Neuronal stem cell (in vitro differentiated cells): Measurements from ENCODE around the gene XRCC5.

Experiments
- DNase-seq: peaks from one replicate; pipeline ENCODE4 v3.0.0-alpha.2; 2013; ENCODE audit warnings: low spot score
- H2AFZ ChIP-seq: one replicate; pipeline ENCODE4 v1.6.1; 2013; ENCODE audit warnings: mild to moderate bottlenecking, low read length, inconsistent platforms
- H2AK5ac ChIP-seq: 2 replicates; pipeline ENCODE4 v1.6.1; 2013; ENCODE audit warnings: low read depth, mild to moderate bottlenecking, inconsistent platforms, low read length, moderate library complexity, mixed read lengths
- H2BK120ac ChIP-seq: 2 replicates; pipeline ENCODE4 v1.6.1; 2013; ENCODE audit warnings: low read depth, mild to moderate bottlenecking, inconsistent platforms, low read length, moderate library complexity, mixed read lengths
- H2BK12ac ChIP-seq: one replicate; pipeline ENCODE4 v1.6.1; 2013; ENCODE audit warnings: low read length, inconsistent platforms
- H2BK15ac ChIP-seq: 2 replicates; pipeline ENCODE4 v1.6.1; 2013; ENCODE audit warnings: mild to moderate bottlenecking, low read length, inconsistent platforms, mixed read lengths
- H2BK5ac ChIP-seq: one replicate; pipeline ENCODE4 v1.6.1; 2013; ENCODE audit warnings: inconsistent platforms, mild to moderate bottlenecking, low read length, moderate library complexity
- H3K14ac ChIP-seq: one replicate; pipeline ENCODE4 v1.6.1; 2013; ENCODE audit warnings: low read length, inconsistent platforms
- H3K18ac ChIP-seq: 2 replicates; pipeline ENCODE4 v1.6.1; 2013; ENCODE audit warnings: low read length, inconsistent platforms
- H3K23ac ChIP-seq: 2 replicates; pipeline ENCODE4 v1.6.1; 2013; ENCODE audit warnings: low read depth, mild to moderate bottlenecking, mixed read lengths, low read length, inconsistent platforms; ENCODE audit not compliant: poor library complexity
- H3K27ac ChIP-seq: replicated peaks from 3 replicates; pipeline ENCODE4 v1.5.1; 2013; ENCODE audit warnings: low read length, inconsistent platforms
- H3K27me3 ChIP-seq, 3 experiments: 2 replicates each; pipeline ENCODE4 v1.6.1; 2013; ENCODE audit warnings: low read length in 3 of 3, mild to moderate bottlenecking in 2 of 3, inconsistent platforms in 1 of 3, low read depth in 1 of 3, mixed read lengths in 1 of 3, moderate library complexity in 1 of 3; ENCODE audit not compliant: control insufficient read depth in 3 of 3, insufficient read depth in 3 of 3
- H3K36me3 ChIP-seq, 2 donors: replicated peaks in 1 of 2; 2 replicates each; pipeline ENCODE4 v1.6.1; 2013; ENCODE audit warnings: low read length in 2 of 2; ENCODE audit not compliant: control insufficient read depth in 2 of 2, insufficient read depth in 2 of 2
- H3K4ac ChIP-seq: 2 replicates; pipeline ENCODE4 v1.6.1; 2013; ENCODE audit warnings: inconsistent platforms, mild to moderate bottlenecking, low read length, moderate library complexity
- H3K4me1 ChIP-seq, 2 donors: 1 replicate in 1 of 2; 2 replicates in 1 of 2; pipeline ENCODE4 v1.6.1; 2013; ENCODE audit warnings: low read length in 2 of 2, low read depth in 1 of 2; ENCODE audit not compliant: control insufficient read depth in 2 of 2, insufficient read depth in 1 of 2
- H3K4me2 ChIP-seq: one replicate; pipeline ENCODE4 v1.6.1; 2013; ENCODE audit warnings: mild to moderate bottlenecking, low read length, inconsistent platforms; ENCODE audit not compliant: insufficient read depth, poor library complexity, severe bottlenecking
- H3K4me3 ChIP-seq, 2 donors: 2 replicates each; pipeline ENCODE4 v1.5.1; 2013; ENCODE audit warnings: low read length in 2 of 2, mild to moderate bottlenecking in 2 of 2, inconsistent platforms in 1 of 2, moderate library complexity in 1 of 2
- H3K79me1 ChIP-seq: one replicate; pipeline ENCODE4 v1.6.1; 2013; ENCODE audit warnings: low read depth, mild to moderate bottlenecking, inconsistent platforms, low read length, moderate library complexity
- H3K9ac ChIP-seq: one replicate; pipeline ENCODE4 v1.6.1; 2013; ENCODE audit warnings: mild to moderate bottlenecking, low read depth, low read length, inconsistent platforms; ENCODE audit not compliant: poor library complexity
- H3K9me3 ChIP-seq, 2 donors: replicated peaks in 1 of 2; 2 replicates each; pipeline versions ENCODE3 to v1.6.1; 2013; ENCODE audit warnings: low read length in 2 of 2, mild to moderate bottlenecking in 2 of 2, inconsistent platforms in 1 of 2, low read depth in 1 of 2, mixed read lengths in 1 of 2, moderate library complexity in 1 of 2; ENCODE audit not compliant: control insufficient read depth in 2 of 2, insufficient read depth in 1 of 2
- H4K8ac ChIP-seq: one replicate; pipeline ENCODE4 v1.6.1; 2013; ENCODE audit warnings: low read depth, mild to moderate bottlenecking, inconsistent platforms, low read length, moderate library complexity
- H4K91ac ChIP-seq: one replicate; pipeline ENCODE4 v1.6.1; 2013; ENCODE audit warnings: low read length, low read depth, mild to moderate bottlenecking, inconsistent platforms; ENCODE audit not compliant: poor library complexity
- WGBS, 2 donors: extraction: QIAGEN DNeasy Blood & Tissue Kit; methylation state at CpG; one replicate each; pipeline ENCODE4 v1.1.7; 2013; ENCODE audit warnings: missing lambda C conversion rate in 2 of 2, mixed read lengths in 1 of 2; ENCODE audit not compliant: insufficient read length in 2 of 2, insufficient replicate concordance in 1 of 2; ENCODE audit errors: extremely low coverage in 2 of 2; 5-methylcytosine and 5-hydroxymethylcytosine counted together

Gene XRCC5

DNA sequence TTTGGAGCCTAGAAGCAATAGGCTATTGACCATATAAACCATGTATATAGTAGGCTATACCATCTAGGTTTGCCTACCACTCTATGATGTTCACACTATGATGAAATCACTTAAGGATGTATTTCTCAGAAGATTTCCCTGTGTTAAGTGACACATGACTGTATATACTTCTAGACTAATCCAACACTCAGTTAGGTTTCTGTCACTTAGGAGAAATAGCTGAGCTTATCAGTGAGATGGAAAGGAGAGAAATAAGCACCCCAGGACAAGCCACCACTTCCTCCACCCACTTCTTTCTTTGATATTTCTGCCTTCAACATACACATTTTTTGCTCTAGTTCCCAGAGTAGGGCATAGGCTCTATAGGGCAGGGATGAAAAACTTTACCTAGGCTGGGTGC, 35.4 kb upstream of the XRCC5 start:
- no peak overlapping the region for H4K91ac ChIP-seq

DNA sequence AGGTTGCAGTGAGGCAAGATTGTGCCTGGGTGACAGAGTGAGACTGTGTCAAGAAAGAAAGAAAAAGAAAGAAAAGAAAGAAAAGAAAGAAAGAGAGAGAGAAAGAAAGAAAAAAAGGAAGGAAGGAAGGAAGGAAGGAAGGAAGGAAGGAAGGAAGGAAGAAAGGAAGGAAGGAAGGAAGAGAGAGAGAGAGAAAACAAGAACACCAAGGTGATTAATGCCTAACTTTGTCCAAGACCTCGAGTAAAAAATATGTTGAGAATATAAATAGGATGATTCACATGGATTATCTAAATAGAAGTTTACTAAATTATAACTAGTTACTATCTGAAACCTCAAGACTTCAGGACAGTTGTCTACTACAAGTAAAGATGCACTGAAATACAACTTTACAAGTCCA, 34.8 kb upstream of the XRCC5 start:
- H3K27ac ChIP-seq = no peak overlapping the region
- H2BK5ac ChIP-seq = no peak overlapping the region
- no CpG with 5 or more reads among the region's 1 CpG for WGBS, 2 donors
- no peak for DNase-seq
- H2BK15ac ChIP-seq = no peak overlapping the region
- no peak overlapping the region for H2AK5ac ChIP-seq
- no peak overlapping the region for H2AFZ ChIP-seq
- H3K79me1 ChIP-seq = no peaks in the 10 kb centered on the region
- H4K91ac ChIP-seq = no peak overlapping the region
- no peak overlapping the region for H2BK120ac ChIP-seq
- H3K14ac ChIP-seq = no peak overlapping the region
- H3K9me3 ChIP-seq = no peaks in the 10 kb centered on the region
- H4K8ac ChIP-seq = no peak overlapping the region
- H3K4me3 ChIP-seq = no peak overlapping the region
- no peak overlapping the region for H3K9ac ChIP-seq
- H3K4ac ChIP-seq = no peak overlapping the region
- H3K27me3 ChIP-seq = no peaks in the 10 kb centered on the region
- no peak overlapping the region for H3K23ac ChIP-seq
- H3K18ac ChIP-seq = no peak overlapping the region
- no peak overlapping the region for H3K4me2 ChIP-seq
- no peak overlapping the region for H2BK12ac ChIP-seq
- peaks cover 0 to 24% of the 10 kb centered on the region in 2 donors for H3K36me3 ChIP-seq
- no peaks in the 10 kb centered on the region for H3K4me1 ChIP-seq

More for the DNA sequence above, 35.4 kb upstream of the XRCC5 start:
- no peak overlapping the region for H2BK5ac ChIP-seq
- H3K14ac ChIP-seq = no peak overlapping the region
- H3K9me3 ChIP-seq = no peaks in the 10 kb centered on the region
- H3K23ac ChIP-seq = no peak overlapping the region
- no peak for DNase-seq
- no peak overlapping the region for H4K8ac ChIP-seq
- no peak overlapping the region for H3K9ac ChIP-seq
- no peaks in the 10 kb centered on the region for H3K4me1 ChIP-seq
- no peak overlapping the region for H2BK120ac ChIP-seq
- H3K36me3 ChIP-seq = peaks cover 0 to 24% of the 10 kb centered on the region in 2 donors
- no peak overlapping the region for H2BK15ac ChIP-seq
- H3K18ac ChIP-seq = no peak overlapping the region
- no peaks in the 10 kb centered on the region for H3K27me3 ChIP-seq
- H3K79me1 ChIP-seq = no peaks in the 10 kb centered on the region
- no peak overlapping the region for H3K4me3 ChIP-seq
- no peak overlapping the region for H3K4me2 ChIP-seq
- H3K27ac ChIP-seq = no peak overlapping the region
- H2AK5ac ChIP-seq = no peak overlapping the region
- no peak overlapping the region for H2AFZ ChIP-seq
- no peak overlapping the region for H2BK12ac ChIP-seq
- H3K4ac ChIP-seq = no peak overlapping the region

DNA sequence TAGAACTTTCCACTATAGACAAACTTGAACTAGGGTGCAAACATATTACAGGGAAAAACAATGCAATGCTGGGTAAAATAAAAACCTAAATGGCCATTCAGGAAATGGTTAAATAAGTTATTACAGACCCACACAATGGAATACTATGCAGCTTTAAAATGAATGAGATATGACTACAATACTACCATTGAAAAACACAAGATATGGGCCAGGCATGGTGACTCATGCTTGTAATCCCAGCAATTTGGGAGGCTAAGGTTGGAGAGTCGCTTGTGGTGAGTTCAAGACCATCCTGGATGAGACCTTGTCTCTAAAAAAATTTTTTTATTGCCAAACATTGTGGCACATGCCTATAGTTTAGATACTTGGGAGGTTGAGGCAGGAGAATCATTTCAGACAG, 34.4 kb upstream of the XRCC5 start:
- Histone ChIP-seq H3K4me3 (no peak overlapping the region), H2BK15ac (no peak overlapping the region), H2BK5ac (no peak overlapping the region), H3K27ac (no peak overlapping the region), H2BK12ac (no peak overlapping the region), H3K4ac (no peak overlapping the region), H2AFZ (no peak overlapping the region), H4K91ac (no peak overlapping the region), H3K18ac (no peak overlapping the region), H3K14ac (no peak overlapping the region), H3K23ac (no peak overlapping the region), H2BK120ac (no peak overlapping the region), H4K8ac (no peak overlapping the region), H3K27me3 (no peaks in the 10 kb centered on the region), H3K4me1 (no peaks in the 10 kb centered on the region), H3K4me2 (no peak overlapping the region), H3K36me3 (peaks cover 0 to 24% of the 10 kb centered on the region in 2 donors), H3K9ac (no peak overlapping the region), H3K9me3 (no peaks in the 10 kb centered on the region), H2AK5ac (no peak overlapping the region), H3K79me1 (no peaks in the 10 kb centered on the region)
- no peak for DNase-seq
- no CpG with 5 or more reads among the region's 1 CpG for WGBS, 2 donors

DNA sequence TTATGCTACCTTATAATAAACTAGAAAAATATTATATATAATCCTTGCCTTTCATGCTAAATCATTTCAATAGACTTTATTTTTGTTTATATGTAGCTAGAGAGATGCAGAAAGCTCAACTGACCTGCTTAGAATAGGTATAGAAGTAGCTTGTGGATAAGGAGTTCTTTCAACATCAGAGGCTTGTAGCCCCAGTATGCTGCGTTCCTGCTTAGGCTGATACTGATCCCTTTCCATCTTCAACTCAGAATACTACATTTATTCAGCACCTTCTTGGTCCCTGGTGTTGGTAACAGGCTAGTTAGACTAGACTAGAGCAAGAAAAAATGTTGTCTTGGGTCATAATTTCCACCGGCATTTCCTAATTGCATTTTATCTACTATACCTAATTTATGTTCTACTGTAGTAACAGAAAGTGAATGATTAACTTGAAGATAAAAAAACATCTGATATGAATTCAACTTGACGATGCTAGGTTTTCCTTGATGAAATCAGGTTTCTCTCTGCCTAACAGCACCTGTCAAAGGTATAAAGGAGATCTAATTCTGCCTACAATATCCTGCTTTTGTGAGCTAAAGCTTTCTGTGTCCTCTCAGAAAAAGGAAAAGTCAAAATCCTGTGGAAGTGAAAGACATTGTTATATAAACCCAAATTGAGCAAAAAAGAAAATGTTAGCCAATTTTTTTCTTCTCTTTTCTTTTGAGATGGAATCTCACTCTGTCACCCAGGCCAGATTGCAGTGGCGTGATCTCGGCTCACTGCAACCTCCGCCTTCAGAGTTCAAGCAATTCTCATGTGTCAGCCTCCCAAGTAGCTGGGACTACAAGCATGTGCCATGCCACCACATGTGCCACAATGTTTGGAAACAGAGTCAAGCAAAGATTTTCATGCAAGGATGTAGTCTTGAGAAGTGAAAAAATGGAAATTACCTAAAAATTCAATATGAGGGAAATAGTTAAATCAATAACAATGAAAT, 33.4 kb upstream of the XRCC5 start:
- Histone ChIP-seq H3K27ac (no peak overlapping the region), H2BK12ac (no peak overlapping the region), H3K14ac (no peak overlapping the region), H3K79me1 (peaks cover 1% of the 10 kb centered on the region), H3K9ac (no peak overlapping the region), H3K27me3 (no peaks in the 10 kb centered on the region), H3K4me2 (no peak overlapping the region), H3K18ac (no peak overlapping the region), H2BK5ac (no peak overlapping the region), H3K36me3 (peaks cover 0 to 24% of the 10 kb centered on the region in 2 donors), H3K4me3 (no peak overlapping the region), H2AK5ac (no peak overlapping the region), H3K9me3 (no peaks in the 10 kb centered on the region), H3K23ac (no peak overlapping the region), H3K4ac (no peak overlapping the region), H4K8ac (no peak overlapping the region), H3K4me1 (no peaks in the 10 kb centered on the region), H2BK15ac (no peak overlapping the region), H2AFZ (no peak overlapping the region), H2BK120ac (no peak overlapping the region), H4K91ac (no peak overlapping the region)
- no CpG with 5 or more reads among the region's 6 CpGs for WGBS, 2 donors
- no peak for DNase-seq
